Measurements from ENCODE around the gene SLC38A1. TPM values are rescaled to one million over a fixed set of nuclear protein-coding genes. Genes with fewer than 3 reads are reported as not detected.

SLC38A1 gene
- total RNA-seq, 2 experiments from 2014 or later: 114 to 163 TPM

DNA sequence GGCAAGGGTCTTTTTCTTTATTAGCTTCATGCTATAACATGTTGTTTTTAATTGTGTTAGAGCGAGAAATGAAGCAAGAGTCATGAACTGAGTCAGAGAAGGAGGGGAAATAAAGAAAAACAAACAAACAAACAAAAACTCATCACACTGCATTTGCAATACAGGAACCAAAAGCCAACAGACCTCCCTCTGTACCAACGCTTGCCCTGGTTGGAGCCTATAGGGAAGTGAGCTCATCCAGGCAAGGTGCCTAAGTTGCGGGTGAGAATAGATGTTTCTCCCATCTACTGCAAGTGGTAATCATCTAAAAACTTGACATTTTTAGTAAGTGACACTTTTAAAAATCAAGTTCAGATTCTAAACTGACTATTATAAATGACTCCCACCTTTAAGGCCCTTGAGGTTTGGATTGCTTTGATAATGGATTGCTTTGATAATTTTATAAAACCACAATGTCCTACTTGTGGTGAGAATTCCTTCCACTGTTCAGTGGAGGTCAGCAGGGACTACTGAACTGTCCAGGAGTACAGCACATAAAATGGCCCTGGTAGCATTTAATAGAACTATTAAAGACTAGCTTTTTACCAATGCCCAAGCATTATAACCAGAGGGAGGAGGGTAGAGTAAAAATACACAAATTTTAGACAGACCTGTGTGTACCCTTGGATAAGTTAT, 31.3 kb downstream of the SLC38A1 start:
- ChIA-PET POLR2A (interaction anchor here (1.7 kb wide), 1 partner anchor 10 kb away, joined by 6 read pairs; no protein-coding TSS in a partner anchor), CTCF (ENCODE audit: unreplicated experiment) (no interaction called here)
- Histone ChIP-seq H3K36me3 (ENCODE audit: insufficient read depth, low read length) (peaks cover 100% of the 10 kb centered on the region), H3K79me2 (ENCODE audit: insufficient read depth, low read depth, low read length) (peaks cover 88% of the 10 kb centered on the region), H3K9me2 (ENCODE audit: insufficient read depth, low read length) (no peaks in the 10 kb centered on the region), H4K20me1 (ENCODE audit: insufficient read depth, low read length) (0 out of 2 replicates have a peak, but pooled peaks cover 6% of the 10 kb centered on the region), H2AFZ (ENCODE audit: low read length) (no peak overlapping the region), H3K27ac (ENCODE audit: low read depth, low read length, poor library complexity, severe bottlenecking) (no peak overlapping the region), H3K4me3 (ENCODE audit: low read depth, low read length, poor library complexity, severe bottlenecking) (no peak overlapping the region), H3K4me1 (ENCODE audit: insufficient read depth, low read length, poor library complexity, severe bottlenecking) (peaks cover 6% of the 10 kb centered on the region), H3K9me3 (ENCODE audit: low read length) (0 out of 2 replicates have a peak, but pooled peaks cover 6% of the 10 kb centered on the region), H3K4me2 (ENCODE audit: low read length) (no peak overlapping the region)
- no peak for DNase-seq (ENCODE audit: low spot score)
- BruUV-seq (replicated peaks): no TSS peak
- no peak for TF ChIP-seq EZH2phosphoT487 (IDR thresholded peaks at IDR 0.05; ENCODE audit: borderline replicate concordance, low read depth, low read length)
- TF ChIP-seq, protein P1, sequence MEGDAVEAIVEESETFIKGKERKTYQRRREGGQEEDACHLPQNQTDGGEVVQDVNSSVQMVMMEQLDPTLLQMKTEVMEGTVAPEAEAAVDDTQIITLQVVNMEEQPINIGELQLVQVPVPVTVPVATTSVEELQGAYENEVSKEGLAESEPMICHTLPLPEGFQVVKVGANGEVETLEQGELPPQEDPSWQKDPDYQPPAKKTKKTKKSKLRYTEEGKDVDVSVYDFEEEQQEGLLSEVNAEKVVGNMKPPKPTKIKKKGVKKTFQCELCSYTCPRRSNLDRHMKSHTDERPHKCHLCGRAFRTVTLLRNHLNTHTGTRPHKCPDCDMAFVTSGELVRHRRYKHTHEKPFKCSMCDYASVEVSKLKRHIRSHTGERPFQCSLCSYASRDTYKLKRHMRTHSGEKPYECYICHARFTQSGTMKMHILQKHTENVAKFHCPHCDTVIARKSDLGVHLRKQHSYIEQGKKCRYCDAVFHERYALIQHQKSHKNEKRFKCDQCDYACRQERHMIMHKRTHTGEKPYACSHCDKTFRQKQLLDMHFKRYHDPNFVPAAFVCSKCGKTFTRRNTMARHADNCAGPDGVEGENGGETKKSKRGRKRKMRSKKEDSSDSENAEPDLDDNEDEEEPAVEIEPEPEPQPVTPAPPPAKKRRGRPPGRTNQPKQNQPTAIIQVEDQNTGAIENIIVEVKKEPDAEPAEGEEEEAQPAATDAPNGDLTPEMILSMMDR (conservative IDR thresholded peaks at IDR 0.05; ENCODE audit: low read length): no peak
- intact Hi-C loops (cut with micrococcal nuclease; ENCODE audit: unreplicated experiment): no loop called here

DNA sequence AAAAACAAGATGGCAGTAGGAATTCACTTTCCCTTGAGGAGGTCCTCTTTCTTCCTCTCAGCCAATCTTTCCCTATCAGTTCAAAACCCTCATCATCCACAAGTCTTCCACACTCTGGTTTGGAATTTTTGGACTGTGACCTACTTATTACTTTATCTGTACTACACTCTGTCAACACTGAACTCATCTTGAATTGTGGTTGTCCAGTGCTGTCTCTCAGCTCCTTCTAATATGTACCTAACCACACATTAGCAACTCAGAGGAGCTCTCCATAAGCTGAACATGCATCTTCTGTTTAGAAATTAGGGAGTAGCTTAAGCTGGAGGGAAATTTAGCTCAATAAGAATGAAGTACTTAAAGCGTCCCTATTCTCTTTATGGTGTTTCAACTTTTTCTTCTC, 34.8 kb downstream of the SLC38A1 start:
- no peak overlapping the region for H2AFZ ChIP-seq (ENCODE audit: low read length)
- H3K4me1 ChIP-seq (ENCODE audit: insufficient read depth, low read length, poor library complexity, severe bottlenecking): peaks cover 6% of the 10 kb centered on the region
- DNase-seq (ENCODE audit: low spot score): no peak
- no peaks in the 10 kb centered on the region for H3K9me3 ChIP-seq (ENCODE audit: low read length)
- peaks cover 97% of the 10 kb centered on the region for H3K79me2 ChIP-seq (ENCODE audit: insufficient read depth, low read depth, low read length)
- H3K4me2 ChIP-seq (ENCODE audit: low read length): no peak overlapping the region
- H3K36me3 ChIP-seq (ENCODE audit: insufficient read depth, low read length): peaks cover 99% of the 10 kb centered on the region
- ChIA-PET POLR2A (interaction anchor here (0.7 to 2.1 kb wide), 5 partner anchors 9 to 153 kb away, joined by 3 to 6 read pairs (median 4); no protein-coding TSS in a partner anchor), CTCF (ENCODE audit: unreplicated experiment) (no interaction called here)
- H3K9me2 ChIP-seq (ENCODE audit: insufficient read depth, low read length): no peaks in the 10 kb centered on the region
- H3K27ac ChIP-seq (ENCODE audit: low read depth, low read length, poor library complexity, severe bottlenecking): no peak overlapping the region
- BruUV-seq (replicated peaks): no TSS peak
- H4K20me1 ChIP-seq (ENCODE audit: insufficient read depth, low read length): 0 out of 2 replicates have a peak, but pooled peaks cover 6% of the 10 kb centered on the region
- TF ChIP-seq, protein P1 (conservative IDR thresholded peaks at IDR 0.05; ENCODE audit: low read length): no peak
- H3K4me3 ChIP-seq (ENCODE audit: low read depth, low read length, poor library complexity, severe bottlenecking): no peak overlapping the region
- intact Hi-C loops (cut with micrococcal nuclease; ENCODE audit: unreplicated experiment): no loop called here

DNA sequence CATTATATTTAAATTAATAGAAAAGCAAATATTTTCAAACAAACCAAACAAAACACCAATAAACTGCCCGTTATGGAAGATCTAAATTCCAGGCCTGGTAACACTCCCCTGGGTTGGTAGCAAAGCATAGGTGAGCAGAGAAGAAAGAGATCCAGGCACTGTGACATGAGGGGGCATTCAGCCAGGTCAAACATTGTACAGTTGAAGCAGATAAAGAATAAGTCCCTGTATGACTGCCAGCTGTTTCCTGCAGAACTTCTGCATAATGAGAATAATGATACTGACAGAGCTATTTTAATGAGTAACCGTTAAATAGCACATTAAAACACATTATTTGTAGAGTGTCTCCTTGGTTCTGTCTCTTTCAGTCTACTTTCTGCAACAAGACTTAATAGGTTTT, 35.4 kb downstream of the SLC38A1 start:
- Histone ChIP-seq H2AFZ (ENCODE audit: low read length) (no peak overlapping the region), H3K4me2 (ENCODE audit: low read length) (no peak overlapping the region), H3K36me3 (ENCODE audit: insufficient read depth, low read length) (peaks cover 99% of the 10 kb centered on the region), H3K4me3 (ENCODE audit: low read depth, low read length, poor library complexity, severe bottlenecking) (no peak overlapping the region), H3K4me1 (ENCODE audit: insufficient read depth, low read length, poor library complexity, severe bottlenecking) (peaks cover 6% of the 10 kb centered on the region), H3K9me2 (ENCODE audit: insufficient read depth, low read length) (no peaks in the 10 kb centered on the region), H3K79me2 (ENCODE audit: insufficient read depth, low read depth, low read length) (peaks cover 97% of the 10 kb centered on the region), H3K9me3 (ENCODE audit: low read length) (no peaks in the 10 kb centered on the region), H4K20me1 (ENCODE audit: insufficient read depth, low read length) (0 out of 2 replicates have a peak, but pooled peaks cover 1% of the 10 kb centered on the region), H3K27ac (ENCODE audit: low read depth, low read length, poor library complexity, severe bottlenecking) (no peak overlapping the region)
- no peak for TF ChIP-seq EZH2phosphoT487 (IDR thresholded peaks at IDR 0.05; ENCODE audit: borderline replicate concordance, low read depth, low read length)
- TF ChIP-seq, protein P1 (conservative IDR thresholded peaks at IDR 0.05; ENCODE audit: low read length): no peak
- BruUV-seq (replicated peaks): no TSS peak
- ChIA-PET CTCF (ENCODE audit: unreplicated experiment) (no interaction called here), POLR2A (interaction anchor here (1.2 to 2.1 kb wide), 3 partner anchors 9 to 35 kb away, joined by 4 to 6 read pairs (median 5); partner anchors contain the start of gene SLC38A1)
- DNase-seq (ENCODE audit: low spot score): no peak
- intact Hi-C loops (cut with micrococcal nuclease; ENCODE audit: unreplicated experiment): no loop called here

Data from OCI-LY7 (cell line).